IMR-90 (cell line): ENCODE data around the gene SNX2. TPM values are rescaled to one million over a fixed set of nuclear protein-coding genes. Genes with fewer than 3 reads are reported as not detected.

Experiments used
- ATAC-seq: fragments of 200-7000 bp; cut with Tn5 transposase; 2 replicates; pipeline ENCODE4 v1.9.1; 2020; ENCODE audit warnings: low read depth, mild to moderate bottlenecking, moderate library complexity
- BruUV-seq: library from RNA; stranded (reverse); fragments of 400-500 nt; replicated peaks from 2 replicates; lab custom pipeline; 2021; lab: Mats Ljungman, UMichigan
- CTCF ChIA-PET: fragments of 300-600 bp; formaldehyde crosslinking; extraction: SDS; loops from one replicate; lab custom pipeline; 2021; ENCODE audit warnings: antibody characterized with exemption; lab: Yijun Ruan, JAX
- POLR2A ChIA-PET: fragments of 300-600 bp; sonication (Branson Sonifier 250); formaldehyde crosslinking; loops from one replicate; lab custom pipeline; 2022; ENCODE audit warnings: antibody characterized with exemption; ENCODE audit not compliant: unreplicated experiment; lab: Charles Lee
- DNase-seq: peaks from one replicate; pipeline ENCODE4 v3.0.0; 2013
- H2AFZ ChIP-seq: replicated peaks from 2 replicates; pipeline ENCODE3; 2013; ENCODE audit warnings: low read length, mild to moderate bottlenecking; ENCODE audit not compliant: poor library complexity
- H2AK5ac ChIP-seq: 2 replicates; pipeline ENCODE4 v1.6.1; 2013; ENCODE audit warnings: low read depth, low read length, inconsistent platforms
- H2AK9ac ChIP-seq: replicated peaks from 2 replicates; pipeline ENCODE3; 2013; ENCODE audit warnings: mild to moderate bottlenecking, low read depth, low read length, moderate library complexity; ENCODE audit not compliant: poor library complexity
- H2BK120ac ChIP-seq: 2 replicates; pipeline ENCODE4 v1.6.1; 2013; ENCODE audit warnings: low read depth, low read length, inconsistent platforms
- H2BK15ac ChIP-seq: 3 replicates; pipeline ENCODE4 v1.6.1; 2013; ENCODE audit warnings: low read depth, low read length, inconsistent platforms
- H2BK20ac ChIP-seq: 2 replicates; pipeline ENCODE4 v1.6.1; 2013; ENCODE audit warnings: low read depth, mild to moderate bottlenecking, inconsistent platforms, low read length, moderate library complexity
- H2BK5ac ChIP-seq: 2 replicates; pipeline ENCODE4 v1.6.1; 2013; ENCODE audit warnings: mild to moderate bottlenecking, low read depth, low read length, inconsistent platforms; ENCODE audit not compliant: poor library complexity, severe bottlenecking
- H3K14ac ChIP-seq: replicated peaks from 2 replicates; pipeline ENCODE4 v1.6.1; 2013; ENCODE audit warnings: low read depth, low read length, inconsistent platforms
- H3K18ac ChIP-seq: 2 replicates; pipeline ENCODE4 v1.6.1; 2013; ENCODE audit warnings: low read depth, low read length, control low read depth
- H3K23ac ChIP-seq: 2 replicates; pipeline ENCODE4 v1.6.1; 2013; ENCODE audit warnings: low read depth, low read length, inconsistent platforms
- H3K27ac ChIP-seq: 2 replicates; pipeline ENCODE4 v1.5.1; 2013; ENCODE audit warnings: mild to moderate bottlenecking, control low read depth, low read length; ENCODE audit not compliant: insufficient read depth
- H3K27me3 ChIP-seq: 2 replicates; pipeline ENCODE4 v1.6.1; 2013; ENCODE audit warnings: low read length; ENCODE audit not compliant: control insufficient read depth, insufficient read depth
- H3K36me3 ChIP-seq: 2 replicates; pipeline ENCODE4 v1.6.1; 2013; ENCODE audit warnings: low read length, mixed read lengths; ENCODE audit not compliant: control insufficient read depth, insufficient read depth
- H3K4ac ChIP-seq: 2 replicates; pipeline ENCODE4 v1.6.1; 2013; ENCODE audit warnings: low read depth, low read length, inconsistent platforms
- H3K4me1 ChIP-seq: 2 replicates; pipeline ENCODE4 v1.6.1; 2013; ENCODE audit warnings: low read length, mixed read lengths; ENCODE audit not compliant: control insufficient read depth, insufficient read depth
- H3K4me2 ChIP-seq: 2 replicates; pipeline ENCODE4 v1.6.1; 2013; ENCODE audit warnings: low read depth, mild to moderate bottlenecking, control low read depth, low read length, moderate library complexity
- H3K4me3 ChIP-seq: 2 replicates; pipeline ENCODE4 v1.5.1; 2013; ENCODE audit warnings: low read depth, mild to moderate bottlenecking, control low read depth, low read length, moderate library complexity; ENCODE audit not compliant: insufficient read depth
- H3K56ac ChIP-seq: 2 replicates; pipeline ENCODE4 v1.6.1; 2013; ENCODE audit warnings: low read length, inconsistent platforms; ENCODE audit not compliant: insufficient read depth; ENCODE audit errors: extremely low read depth
- H3K79me1 ChIP-seq, 2 experiments: 2 replicates each; pipeline ENCODE4 v1.6.1; 2013; ENCODE audit warnings: low read length in 2 of 2, inconsistent platforms in 1 of 2, low read depth in 1 of 2
- H3K9ac ChIP-seq: 2 replicates; pipeline ENCODE4 v1.6.1; 2013; ENCODE audit warnings: low read depth, low read length, control low read depth
- H3K9me1 ChIP-seq: 2 replicates; pipeline ENCODE4 v1.6.1; 2013; ENCODE audit warnings: low read length, inconsistent platforms; ENCODE audit not compliant: insufficient read depth
- H3K9me3 ChIP-seq: 2 replicates; pipeline ENCODE4 v1.6.1; 2013; ENCODE audit warnings: low read length; ENCODE audit not compliant: control insufficient read depth, insufficient read depth
- H4K20me1 ChIP-seq: 2 replicates; pipeline ENCODE4 v1.6.1; 2013; ENCODE audit warnings: low read length, inconsistent platforms; ENCODE audit not compliant: insufficient read depth
- H4K5ac ChIP-seq: 2 replicates; pipeline ENCODE4 v1.6.1; 2013; ENCODE audit warnings: mild to moderate bottlenecking, low read depth, low read length, control low read depth
- H4K8ac ChIP-seq, 2 experiments: 2 replicates each; pipeline ENCODE4 v1.6.1; 2013; ENCODE audit warnings: low read depth in 2 of 2, low read length in 2 of 2, control low read depth in 1 of 2, inconsistent platforms in 1 of 2
- H4K91ac ChIP-seq: 2 replicates; pipeline ENCODE4 v1.6.1; 2013; ENCODE audit warnings: low read depth, low read length, inconsistent platforms; ENCODE audit not compliant: insufficient read depth
- CEBPB ChIP-seq: IDR thresholded peaks from 2 replicates; pipeline ENCODE4 v1.6.1; 2012; ENCODE audit warnings: low read depth, low read length, improper control_type of control experiment
- MAZ ChIP-seq: IDR thresholded peaks from 2 replicates; pipeline ENCODE4 v1.6.1; 2012; ENCODE audit warnings: low read depth, mild to moderate bottlenecking, low read length, improper control_type of control experiment, moderate library complexity, borderline replicate concordance
- NFE2L2 ChIP-seq: fragments of 150-350 bp; IDR thresholded peaks from 2 replicates; pipeline ENCODE4 v1.6.1; 2016; ENCODE audit warnings: low read depth, mild to moderate bottlenecking, low read length
- RAD21 ChIP-seq: IDR thresholded peaks from 2 replicates; pipeline ENCODE4 v1.6.1; 2012; ENCODE audit warnings: low read length, improper control_type of control experiment
- WGBS, 2 experiments: methylation state at CpG; one replicate each; pipeline versions ENCODE4 v1.1.5 to v1.1.7; 2013; ENCODE audit warnings: missing lambda C conversion rate in 2 of 2; ENCODE audit not compliant: insufficient read length in 1 of 2; ENCODE audit errors: extremely low coverage in 2 of 2; 5-methylcytosine and 5-hydroxymethylcytosine counted together
- dilution Hi-C: fragments of 300-500 bp; cut with HindIII; formaldehyde crosslinking; loops from one replicate; pipeline ENCODE4 v1.14.3; 2018; ENCODE audit warnings: low sequenced_read_pairs; ENCODE audit not compliant: unreplicated experiment
- in situ Hi-C: fragments of 300-500 bp; cut with MboI; formaldehyde crosslinking; loops from 3 replicates; pipeline ENCODE4 v1.14.3; 2019; ENCODE audit warnings: low sequenced_read_pairs, inconsistent platforms, mixed read lengths
- intact Hi-C: fragments of 100-400 bp; cut with micrococcal nuclease; formaldehyde crosslinking; loops from 2 replicates; pipeline ENCODE4 v1.10.0; 2022
- polyA plus RNA-seq, 3 experiments: library from polyadenylated mRNA; depleted of rRNA; stranded (reverse); fragments of >200 nt; gene quantifications; 2 replicates each; pipeline ENCODE4 v1.2.3, GENCODE V29; 2012; ENCODE audit warnings: low replicate concordance in 1 of 3
- total RNA-seq: library from RNA; depleted of rRNA; stranded (reverse); fragments of >200 nt; gene quantifications from 2 replicates; pipeline ENCODE4 v1.2.3, GENCODE V29; 2012

Gene SNX2
- total and polyA plus RNA-seq, 2 of the 4 experiments (the other 2 are of a cell fraction): 26.3 to 52.9 TPM

DNA sequence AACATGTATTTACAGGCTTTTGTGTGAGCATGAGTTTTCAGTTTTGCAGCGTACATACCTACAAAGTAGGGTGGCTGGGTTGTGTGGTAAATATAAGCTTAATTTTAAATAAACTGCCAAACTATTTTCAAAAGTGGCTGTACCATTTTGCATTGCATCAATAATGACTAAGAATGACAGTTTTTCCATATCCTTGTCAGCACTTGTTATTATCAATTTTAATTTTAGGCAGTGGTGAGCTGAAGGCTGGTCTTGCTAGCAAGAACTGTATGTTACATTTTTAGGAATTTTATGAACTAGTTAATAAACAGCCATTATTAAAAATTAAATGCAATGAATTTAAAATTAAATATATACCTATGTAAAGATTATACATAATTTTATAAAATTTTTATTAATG lies 6.6 kb downstream of the SNX2 start:
- dilution Hi-C loops: no loop called here

More for the DNA sequence above, 6.6 kb downstream of the SNX2 start:
- no peak overlapping the region for H2BK15ac ChIP-seq
- CTCF ChIA-PET: no interaction called here
- no CpG with 5 or more reads among the region's 1 CpG for WGBS, 2 experiments
- no peak overlapping the region for H3K56ac ChIP-seq
- H4K91ac ChIP-seq: no peak overlapping the region
- no peak overlapping the region for H2BK5ac ChIP-seq
- H3K18ac ChIP-seq: no peak overlapping the region
- TF ChIP-seq CEBPB: no peak
- TF ChIP-seq NFE2L2: no peak
- TF ChIP-seq RAD21: no peak
- no peak for TF ChIP-seq MAZ
- H2BK120ac ChIP-seq: no peak overlapping the region
- H3K27ac ChIP-seq: no peak overlapping the region
- no peak overlapping the region for H3K4ac ChIP-seq
- H3K14ac ChIP-seq: no peak overlapping the region
- H3K27me3 ChIP-seq: no peaks in the 10 kb centered on the region
- H3K79me1 ChIP-seq: peaks cover 6 to 20% of the 10 kb centered on the region in 2 experiments; a peak in 3 of 4 replicates
- no peak overlapping the region for H2AK5ac ChIP-seq
- no peak overlapping the region for H2AK9ac ChIP-seq
- no peak overlapping the region for H3K23ac ChIP-seq
- in situ Hi-C loops: no loop called here
- ATAC-seq (no peak), DNase-seq (no peak)
- POLR2A ChIA-PET: no interaction called here
- no peak overlapping the region for H2BK20ac ChIP-seq
- H2AFZ ChIP-seq: no peak overlapping the region
- intact Hi-C loops: no loop called here
- no peak overlapping the region for H3K4me2 ChIP-seq
- no peak overlapping the region for H3K9ac ChIP-seq
- H3K4me1 ChIP-seq: no peaks in the 10 kb centered on the region
- no peak overlapping the region for H3K4me3 ChIP-seq
- H4K5ac ChIP-seq: no peak overlapping the region
- no peaks in the 10 kb centered on the region for H3K9me1 ChIP-seq
- no TSS peak for BruUV-seq
- no peaks in the 10 kb centered on the region for H3K36me3 ChIP-seq
- no peak overlapping the region for H4K8ac ChIP-seq
- H4K20me1 ChIP-seq: peaks cover 5% of the 10 kb centered on the region; the same call in 1 of the 2 replicates
- H3K9me3 ChIP-seq: peaks cover 2% of the 10 kb centered on the region; the same call in 1 of the 2 replicates
